RWPE2 (cell line): Measurements from ENCODE around the gene PRRX2.
"Not testable (repeated sequence)": the region's sequence is repeated elsewhere in the genome, so short reads cannot be mapped to it uniquely, and the experiment has no call there.

Source experiments
- ATAC-seq: fragments of 200-7000 bp; cut with Tn5 transposase; 3 replicates; pipeline ENCODE4 v1.9.1; 2021; ENCODE audit warnings: low read depth
- DNase-seq: peaks from one replicate; pipeline ENCODE4 v3.0.0-alpha.2; 2020; ENCODE audit warnings: low spot score
- H3K27ac ChIP-seq: fragments of 450-650 bp; 2 replicates; pipeline ENCODE4 v1.5.1; 2017; ENCODE audit warnings: mild to moderate bottlenecking; ENCODE audit not compliant: poor library complexity, severe bottlenecking
- H3K27me3 ChIP-seq: fragments of 250-450 bp; sonication (Bioruptor Pico); 2 replicates; pipeline ENCODE4 v1.5.1; 2021; ENCODE audit warnings: mild to moderate bottlenecking, moderate library complexity; ENCODE audit not compliant: insufficient read depth, poor library complexity, severe bottlenecking
- H3K36me3 ChIP-seq: fragments of 250-450 bp; sonication (Bioruptor Pico); 2 replicates; pipeline ENCODE4 v1.5.1; 2020; ENCODE audit warnings: low read depth, mild to moderate bottlenecking, moderate library complexity
- H3K4me1 ChIP-seq: fragments of 250-450 bp; sonication (Bioruptor Pico); 2 replicates; pipeline ENCODE4 v1.5.1; 2021; ENCODE audit warnings: mild to moderate bottlenecking, moderate library complexity; ENCODE audit not compliant: insufficient read depth, poor library complexity, severe bottlenecking
- H3K4me3 ChIP-seq: fragments of 250-450 bp; sonication (Bioruptor Pico); 2 replicates; pipeline ENCODE4 v1.5.1; 2021; ENCODE audit warnings: mild to moderate bottlenecking, moderate library complexity; ENCODE audit not compliant: severe bottlenecking
- H3K9me3 ChIP-seq: fragments of 250-450 bp; sonication (Bioruptor Pico); 2 replicates; pipeline ENCODE4 v1.5.1; 2021; ENCODE audit warnings: mild to moderate bottlenecking, moderate library complexity; ENCODE audit not compliant: severe bottlenecking
- CTCF ChIP-seq: fragments of 450-650 bp; IDR thresholded peaks from one replicate; pipeline ENCODE4 v1.5.1; 2017; ENCODE audit warnings: mild to moderate bottlenecking, moderate library complexity; ENCODE audit not compliant: poor library complexity, severe bottlenecking

The PRRX2 gene

GRCh38 chr9:129656795-129657390 lies 8.6 kb upstream of the PRRX2 start:
- Histone ChIP-seq H3K36me3 (no peaks in the 10 kb centered on the region), H3K27me3 (no peaks in the 10 kb centered on the region), H3K9me3 (no peaks in the 10 kb centered on the region), H3K4me3 (no peak overlapping the region), H3K4me1 (no peaks in the 10 kb centered on the region), H3K27ac (no peak overlapping the region)
- TF ChIP-seq CTCF: no peak
- peak; percentile 94 for ATAC-seq
- no peak for DNase-seq

- H3K4me1 ChIP-seq: no peaks in the 10 kb centered on the region
- no peaks in the 10 kb centered on the region for H3K9me3 ChIP-seq
- H3K36me3 ChIP-seq: no peaks in the 10 kb centered on the region
- TF ChIP-seq CTCF: no peak
- no peak for DNase-seq
- ATAC-seq: no peak
- H3K27ac ChIP-seq: no peak overlapping the region
- H3K4me3 ChIP-seq: no peak overlapping the region
- H3K27me3 ChIP-seq: peaks cover 10% of the 10 kb centered on the region
These were observed 4.4 kb upstream of the PRRX2 start for GRCh38 chr9:129661029-129661428.

- not testable (repeated sequence) for H3K4me3 ChIP-seq, ATAC-seq, H3K9me3 ChIP-seq, H3K4me1 ChIP-seq, H3K36me3 ChIP-seq, H3K27ac ChIP-seq, DNase-seq
- peaks cover 16% of the 10 kb centered on the region for H3K27me3 ChIP-seq
These were observed 3.2 kb upstream of the PRRX2 start for GRCh38 chr9:129662239-129662638.

- H3K27me3 ChIP-seq: peaks cover 16% of the 10 kb centered on the region
- H3K4me1 ChIP-seq: no peaks in the 10 kb centered on the region
- H3K36me3 ChIP-seq: no peaks in the 10 kb centered on the region
- TF ChIP-seq CTCF: no peak
- no peaks in the 10 kb centered on the region for H3K9me3 ChIP-seq
- DNase-seq (no peak), ATAC-seq (no peak)
- no peak overlapping the region for H3K4me3 ChIP-seq
- no peak overlapping the region for H3K27ac ChIP-seq
These were observed 580 bp upstream of the PRRX2 start for GRCh38 chr9:129664746-129665388.

GRCh38 chr9:129665814-129666520 lies 520 bp downstream of the PRRX2 start:
- Histone ChIP-seq H3K36me3 (no peaks in the 10 kb centered on the region), H3K4me3 (peak overlapping the region; percentile 27), H3K4me1 (no peaks in the 10 kb centered on the region), H3K27ac (no peak overlapping the region), H3K27me3 (peaks cover 16% of the 10 kb centered on the region), H3K9me3 (no peaks in the 10 kb centered on the region)
- DNase-seq: no peak
- TF ChIP-seq CTCF: no peak
- ATAC-seq: no peak
